Endothelial cell of umbilical vein (primary cell): Measurements from ENCODE around the gene COX5A. TPM values are rescaled to one million over a fixed set of nuclear protein-coding genes. Genes with fewer than 3 reads are reported as not detected.

Source experiments
- BruUV-seq: library from RNA; stranded (reverse); fragments of 400-500 nt; replicated peaks from 2 replicates; lab custom pipeline; 2021; lab: Mats Ljungman, UMichigan
- CTCF ChIA-PET: fragments of 300-600, 350-600 bp; sonication (Branson Sonifier 250); formaldehyde crosslinking; loops from one replicate; lab custom pipeline; 2021; ENCODE audit warnings: antibody characterized with exemption, inconsistent platforms; lab: Charles Lee
- POLR2A ChIA-PET: fragments of 300-600, 350-600 bp; sonication (Branson Sonifier 250); formaldehyde crosslinking; loops from one replicate; lab custom pipeline; 2021; ENCODE audit warnings: antibody characterized with exemption, inconsistent platforms; lab: Charles Lee
- DNase-seq: peaks from one replicate; pipeline ENCODE4 v3.0.0-alpha.2; 2011; ENCODE audit warnings: low read depth, low spot score
- FAIRE-seq: peaks from 2 replicates; lab custom pipeline; 2011; peaks lifted over from hg19 to GRCh38; lab: Jason Lieb, UNC
- H2AFZ ChIP-seq: 2 replicates; pipeline ENCODE4 v1.6.0; 2012; ENCODE audit warnings: low read depth, low read length, control low read depth, inconsistent platforms
- H3K27ac ChIP-seq: 2 replicates; pipeline ENCODE4 v1.5.1; 2011; ENCODE audit warnings: low read depth, mild to moderate bottlenecking, control low read depth, low read length, moderate library complexity; ENCODE audit not compliant: insufficient read depth
- H3K27me3 ChIP-seq, 2 experiments: 2 replicates each; pipeline versions ENCODE4 v1.6.0 to v1.6.1; 2011; ENCODE audit warnings: low read length in 2 of 2, mixed read lengths in 1 of 2; ENCODE audit not compliant: control insufficient read depth in 2 of 2, insufficient read depth in 2 of 2
- H3K36me3 ChIP-seq, 2 experiments: 2 replicates in 1 of 2; 3 replicates in 1 of 2; pipeline ENCODE4 v1.5.1; 2011; ENCODE audit warnings: low read length in 2 of 2, mild to moderate bottlenecking in 1 of 2, moderate library complexity in 1 of 2; ENCODE audit not compliant: control insufficient read depth in 2 of 2, insufficient read depth in 2 of 2; ENCODE audit errors: extremely low read depth in 1 of 2
- H3K4me1 ChIP-seq: 3 replicates; pipeline ENCODE4 v1.5.1; 2011; ENCODE audit warnings: mild to moderate bottlenecking, low read length; ENCODE audit not compliant: control insufficient read depth, insufficient read depth; ENCODE audit errors: extremely low read depth
- H3K4me2 ChIP-seq: 2 replicates; pipeline ENCODE4 v1.6.1; 2011; ENCODE audit warnings: low read length, control low read depth, mixed read lengths; ENCODE audit not compliant: insufficient read depth
- H3K4me3 ChIP-seq, 3 experiments: fragments of 200-600 bp in 1 of 3; sonication (generic), shearing (Covaris generic) in 1 of 3; replicated peaks in 1 of 3; 2 replicates each; pipeline ENCODE4 v1.5.1; 2011 to 2016; ENCODE audit warnings: control low read depth in 3 of 3, low read length in 3 of 3, mild to moderate bottlenecking in 2 of 3, inconsistent platforms in 1 of 3, low read depth in 1 of 3, moderate library complexity in 1 of 3; ENCODE audit not compliant: insufficient read depth in 1 of 3
- H3K79me2 ChIP-seq: 2 replicates; pipeline ENCODE4 v1.6.0; 2012; ENCODE audit warnings: low read length, inconsistent platforms; ENCODE audit not compliant: control insufficient read depth, insufficient read depth
- H3K9ac ChIP-seq: replicated peaks from 2 replicates; pipeline ENCODE3; 2011; ENCODE audit warnings: low read length, control low read depth; ENCODE audit not compliant: insufficient read depth; ENCODE audit errors: extremely low read depth
- H3K9me1 ChIP-seq: replicated peaks from 3 replicates; pipeline ENCODE4 v1.6.0; 2011; ENCODE audit warnings: mild to moderate bottlenecking, low read length; ENCODE audit not compliant: control insufficient read depth, insufficient read depth; ENCODE audit errors: extremely low read depth
- H3K9me3 ChIP-seq: replicated peaks from 2 replicates; pipeline ENCODE4 v1.5.1; 2012; ENCODE audit warnings: low read length, inconsistent platforms; ENCODE audit not compliant: control insufficient read depth, insufficient read depth
- H4K20me1 ChIP-seq: replicated peaks from 2 replicates; pipeline ENCODE3; 2011; ENCODE audit warnings: mild to moderate bottlenecking, low read length; ENCODE audit not compliant: control insufficient read depth, insufficient read depth; ENCODE audit errors: extremely low read depth
- EZH2 ChIP-seq: IDR thresholded peaks from 2 replicates; pipeline ENCODE4 v1.6.1; 2012; ENCODE audit warnings: borderline replicate concordance, low read depth, mild to moderate bottlenecking, moderate library complexity, low read length, inconsistent platforms; ENCODE audit not compliant: severe bottlenecking
- FOS ChIP-seq: IDR thresholded peaks from 2 replicates; pipeline ENCODE4 v1.6.1; 2011; ENCODE audit warnings: mild to moderate bottlenecking, low read length, moderate library complexity, borderline replicate concordance; ENCODE audit not compliant: insufficient read depth
- GATA2 ChIP-seq: IDR thresholded peaks from 2 replicates; pipeline ENCODE4 v1.7.0; 2011; ENCODE audit warnings: low read depth, mild to moderate bottlenecking, moderate library complexity, mixed read lengths, low read length; ENCODE audit not compliant: insufficient read length, insufficient read depth
- JUN ChIP-seq: IDR thresholded peaks from 2 replicates; pipeline ENCODE4 v1.6.1; 2011; ENCODE audit warnings: borderline replicate concordance, low read depth; ENCODE audit not compliant: insufficient read length, insufficient read depth
- MYC ChIP-seq: IDR thresholded peaks from one replicate; pipeline ENCODE4 v1.6.1; 2011; ENCODE audit warnings: mild to moderate bottlenecking, low read depth, low read length
- POLR2A ChIP-seq: IDR thresholded peaks from 2 replicates; pipeline ENCODE4 v1.6.1; 2012; ENCODE audit warnings: low read depth, mild to moderate bottlenecking, control low read depth, low read length
- POLR2AphosphoS5 ChIP-seq: IDR thresholded peaks from 2 replicates; pipeline ENCODE4 v1.6.1; 2012; ENCODE audit warnings: low read depth, mild to moderate bottlenecking, control low read depth, low read length, moderate library complexity; ENCODE audit not compliant: insufficient read depth
- dilution Hi-C: fragments of 300-500 bp; cut with MboI; formaldehyde crosslinking; loops from one replicate; pipeline ENCODE4 v1.15.0; 2019; ENCODE audit warnings: low sequenced_read_pairs; ENCODE audit not compliant: extremely low pct_ligation_motif_present
- intact Hi-C: fragments of 100-400 bp; cut with micrococcal nuclease; formaldehyde crosslinking; loops from one replicate; pipeline ENCODE4 v1.10.0; 2022
- polyA plus RNA-seq, 4 experiments: library from polyadenylated mRNA; depleted of rRNA in 3 of 4; stranded (reverse) in 3 of 4; unstranded in 1 of 4; fragments of >200 nt; gene quantifications; 2 replicates each; pipeline versions ENCODE4 v1.2.1 to v1.2.3, GENCODE V29; 2011 to 2012; ENCODE audit warnings: missing spikeins in 1 of 4
- total RNA-seq: library from RNA; stranded (reverse); gene quantifications from 2 replicates; pipeline ENCODE4 v1.2.3, GENCODE V29; 2021
- TF ChIP-seq, protein P1 (sequence below): IDR thresholded peaks from 2 replicates; pipeline ENCODE4 v1.6.1; 2011; ENCODE audit not compliant: insufficient read depth, insufficient read length
- TF ChIP-seq, protein P2 (sequence below), 2 donors: IDR thresholded peaks; 1 replicate in 1 of 2; 2 replicates in 1 of 2; pipeline ENCODE4 v1.5.1; 2011; ENCODE audit warnings: low read length in 2 of 2, mild to moderate bottlenecking in 2 of 2, moderate library complexity in 2 of 2, control low read depth in 1 of 2, inconsistent platforms in 1 of 2, low read depth in 1 of 2; ENCODE audit not compliant: insufficient read depth in 1 of 2; ENCODE audit errors: extremely low read depth in 1 of 2

COX5A gene
- total and polyA plus RNA-seq, 2 donors (not counting 3 experiments of a cell fraction or from before 2014, with no cell fraction given), result 134 to 220 TPM

DNA sequence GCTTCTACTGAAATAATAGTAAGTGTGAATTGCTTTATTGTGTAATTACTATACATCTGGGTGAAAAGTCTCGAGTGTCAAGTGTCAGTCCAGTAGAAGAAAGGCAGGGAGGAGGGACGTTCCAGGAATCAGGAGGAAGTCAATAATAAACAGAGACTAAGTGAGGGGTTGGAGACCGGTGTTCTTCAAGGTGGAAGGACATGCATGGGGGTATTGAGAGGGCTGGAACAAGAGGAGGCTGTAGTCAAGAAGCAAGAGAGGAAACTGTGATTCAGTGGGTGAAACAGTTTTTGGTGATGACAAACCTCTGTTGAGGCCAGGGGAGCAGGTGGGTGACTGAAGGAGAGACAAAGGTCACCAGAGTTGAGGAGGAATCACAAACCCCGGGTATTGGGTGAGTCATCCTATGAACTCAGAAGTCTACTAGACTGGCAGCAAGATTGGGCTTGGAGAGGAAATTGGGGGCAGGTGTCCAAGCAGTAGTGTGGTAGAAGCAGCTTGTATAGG, 45.9 kb upstream of the COX5A start:
- Histone ChIP-seq H3K4me1 (peaks cover 4% of the 10 kb centered on the region), H3K9me1 (no peaks in the 10 kb centered on the region), H3K4me2 (no peak overlapping the region), H3K9me3 (no peaks in the 10 kb centered on the region), H2AFZ (no peak overlapping the region), H3K9ac (no peak overlapping the region), H3K27ac (no peak overlapping the region), H3K36me3 (no peaks in the 10 kb centered on the region), H3K27me3 (peaks cover 2 to 3% of the 10 kb centered on the region in 2 experiments), H4K20me1 (no peaks in the 10 kb centered on the region), H3K4me3 (no peak overlapping the region), H3K79me2 (no peaks in the 10 kb centered on the region)
- ChIA-PET CTCF (no interaction called here), POLR2A (no interaction called here)
- peak; percentile 74 for TF ChIP-seq FOS
- TF ChIP-seq JUN, result peak; percentile 45
- no peak for TF ChIP-seq GATA2
- intact Hi-C loops, result no loop called here
- dilution Hi-C loops, result no loop called here
- FAIRE-seq (no peak), DNase-seq (no peak)
- no TSS peak for BruUV-seq

DNA sequence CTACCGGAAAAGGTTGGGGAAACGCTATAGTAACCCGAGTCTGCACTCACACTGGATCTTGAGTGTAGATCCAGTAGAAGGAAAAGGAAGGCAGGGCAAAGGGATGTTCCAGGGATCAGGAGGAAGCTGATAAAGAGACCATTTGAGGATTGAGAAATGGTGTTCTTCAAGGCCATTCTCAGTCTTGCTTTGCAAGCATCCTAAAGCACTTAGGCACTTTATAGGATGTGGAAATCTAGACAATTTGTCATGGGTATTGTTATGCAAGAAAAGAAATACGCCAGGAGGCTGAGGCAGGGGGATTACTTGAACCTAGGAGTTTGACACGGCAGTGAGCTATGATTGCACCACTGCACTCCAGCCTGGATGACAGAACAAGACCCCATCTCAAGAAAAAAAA, 44.3 kb upstream of the COX5A start:
- dilution Hi-C loops, result no loop called here
- H3K9me3 ChIP-seq, result no peaks in the 10 kb centered on the region
- no peaks in the 10 kb centered on the region for H3K36me3 ChIP-seq
- H3K79me2 ChIP-seq, result no peaks in the 10 kb centered on the region
- H3K9ac ChIP-seq, result no peak overlapping the region
- no peaks in the 10 kb centered on the region for H4K20me1 ChIP-seq
- FAIRE-seq, result no peak
- ChIA-PET CTCF (no interaction called here), POLR2A (no interaction called here)
- peaks cover 2 to 3% of the 10 kb centered on the region in 2 experiments for H3K27me3 ChIP-seq
- DNase-seq, result no peak
- no TSS peak for BruUV-seq
- H3K4me3 ChIP-seq, result no peak overlapping the region
- no peak overlapping the region for H3K4me2 ChIP-seq
- intact Hi-C loops, result no loop called here
- TF ChIP-seq FOS (no peak), JUN (no peak), POLR2A (no peak), POLR2AphosphoS5 (no peak), EZH2 (no peak), MYC (no peak), GATA2 (no peak)
- TF ChIP-seq, protein P1, sequence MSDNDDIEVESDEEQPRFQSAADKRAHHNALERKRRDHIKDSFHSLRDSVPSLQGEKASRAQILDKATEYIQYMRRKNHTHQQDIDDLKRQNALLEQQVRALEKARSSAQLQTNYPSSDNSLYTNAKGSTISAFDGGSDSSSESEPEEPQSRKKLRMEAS, result no peak
- TF ChIP-seq, protein P2, sequence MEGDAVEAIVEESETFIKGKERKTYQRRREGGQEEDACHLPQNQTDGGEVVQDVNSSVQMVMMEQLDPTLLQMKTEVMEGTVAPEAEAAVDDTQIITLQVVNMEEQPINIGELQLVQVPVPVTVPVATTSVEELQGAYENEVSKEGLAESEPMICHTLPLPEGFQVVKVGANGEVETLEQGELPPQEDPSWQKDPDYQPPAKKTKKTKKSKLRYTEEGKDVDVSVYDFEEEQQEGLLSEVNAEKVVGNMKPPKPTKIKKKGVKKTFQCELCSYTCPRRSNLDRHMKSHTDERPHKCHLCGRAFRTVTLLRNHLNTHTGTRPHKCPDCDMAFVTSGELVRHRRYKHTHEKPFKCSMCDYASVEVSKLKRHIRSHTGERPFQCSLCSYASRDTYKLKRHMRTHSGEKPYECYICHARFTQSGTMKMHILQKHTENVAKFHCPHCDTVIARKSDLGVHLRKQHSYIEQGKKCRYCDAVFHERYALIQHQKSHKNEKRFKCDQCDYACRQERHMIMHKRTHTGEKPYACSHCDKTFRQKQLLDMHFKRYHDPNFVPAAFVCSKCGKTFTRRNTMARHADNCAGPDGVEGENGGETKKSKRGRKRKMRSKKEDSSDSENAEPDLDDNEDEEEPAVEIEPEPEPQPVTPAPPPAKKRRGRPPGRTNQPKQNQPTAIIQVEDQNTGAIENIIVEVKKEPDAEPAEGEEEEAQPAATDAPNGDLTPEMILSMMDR (IDR thresholded peaks at IDR 0.05; ENCODE audit: extremely low read depth in 1 of 2, insufficient read depth in 1 of 2, low read depth in 1 of 2, low read length in 2 of 2), result no peak
- no peak overlapping the region for H3K27ac ChIP-seq
- H3K9me1 ChIP-seq, result no peaks in the 10 kb centered on the region
- peaks cover 4% of the 10 kb centered on the region for H3K4me1 ChIP-seq
- H2AFZ ChIP-seq, result no peak overlapping the region
